K562 (cell line): ENCODE results near the gene TAF4. TPM values are rescaled to one million over a fixed set of nuclear protein-coding genes. Genes with fewer than 3 reads are reported as not detected.
A peak's percentile ranks its signal among the peaks of the same experiment; 100 is the strongest.

ENCODE experiments used
- ATAC-seq: fragments of 200-7000 bp; cut with Tn5 transposase; 3 replicates; pipeline ENCODE4 v1.9.1; 2020; ENCODE audit warnings: moderate library complexity
- BruUV-seq: library from RNA; stranded (reverse); fragments of 400-500 nt; replicated peaks from 2 replicates; lab custom pipeline; 2021; lab: Mats Ljungman, UMichigan
- CTCF ChIA-PET: fragments of 300-600 bp; formaldehyde crosslinking; extraction: SDS; loops from one replicate; lab custom pipeline; 2021; ENCODE audit warnings: low intra/inter-chr PET ratio; lab: Yijun Ruan, JAX
- POLR2A ChIA-PET: fragments of 300-600, 350-650 bp; sonication (Branson Sonifier 250); formaldehyde crosslinking; extraction: SDS; loops from one replicate; lab custom pipeline; 2021; ENCODE audit warnings: antibody characterized with exemption, inconsistent platforms; lab: Yijun Ruan, JAX
- DNase-seq, 4 experiments: peaks; one replicate each; pipeline versions ENCODE4 v3.0.0 to v3.0.0-alpha.2; 2011 to 2018; ENCODE audit warnings: low spot score in 3 of 4, mixed read lengths in 3 of 4; ENCODE audit errors: extremely low read depth in 1 of 4
- FAIRE-seq: peaks from 2 replicates; lab custom pipeline; 2011; peaks lifted over from hg19 to GRCh38; lab: Jason Lieb, UNC
- H2AFZ ChIP-seq: 2 replicates; pipeline ENCODE4 v1.6.0; 2011; ENCODE audit warnings: low read depth, low read length, control low read depth, inconsistent platforms
- H3K27ac ChIP-seq: fragments of 200-600 bp; 3 replicates; pipeline ENCODE4 v1.8.0; 2011; ENCODE audit warnings: low read depth, mild to moderate bottlenecking, control low read depth, inconsistent platforms, low read length, moderate library complexity, mixed read lengths; ENCODE audit errors: extremely low read depth
- H3K27me3 ChIP-seq, 2 experiments: fragments of 300-600 bp in 1 of 2; 2 replicates in 1 of 2; 3 replicates in 1 of 2; pipeline versions ENCODE4 v1.6.0 to v1.8.0; 2011; ENCODE audit warnings: inconsistent platforms in 2 of 2, low read length in 2 of 2, mild to moderate bottlenecking in 1 of 2, mixed read lengths in 1 of 2, moderate library complexity in 1 of 2; ENCODE audit not compliant: control insufficient read depth in 2 of 2, insufficient read depth in 2 of 2
- H3K36me3 ChIP-seq: fragments of 300-600 bp; 3 replicates; pipeline ENCODE4 v1.8.0; 2011; ENCODE audit warnings: mild to moderate bottlenecking, low read length, inconsistent platforms; ENCODE audit not compliant: control insufficient read depth, insufficient read depth
- H3K4me1 ChIP-seq, 2 experiments: fragments of 200-600 bp in 1 of 2; replicated peaks in 1 of 2; 2 replicates in 1 of 2; 3 replicates in 1 of 2; pipeline versions ENCODE4 v1.5.1 to v1.8.0; 2011; ENCODE audit warnings: inconsistent platforms in 2 of 2, low read length in 2 of 2, mild to moderate bottlenecking in 1 of 2, mixed read lengths in 1 of 2, moderate library complexity in 1 of 2; ENCODE audit not compliant: control insufficient read depth in 2 of 2, insufficient read depth in 2 of 2
- H3K4me2 ChIP-seq: 2 replicates; pipeline ENCODE4 v1.6.1; 2011; ENCODE audit warnings: low read length, control low read depth, inconsistent platforms, mixed read lengths; ENCODE audit not compliant: insufficient read depth
- H3K4me3 ChIP-seq: fragments of 200-600 bp; sonication (generic), shearing (Covaris generic); 2 replicates; pipeline ENCODE4 v1.5.1; 2016; ENCODE audit warnings: control low read depth, inconsistent platforms
- H3K79me2 ChIP-seq: fragments of 200-600 bp; 3 replicates; pipeline ENCODE4 v1.8.0; 2011; ENCODE audit warnings: low read length, inconsistent platforms; ENCODE audit not compliant: control insufficient read depth, insufficient read depth
- H3K9ac ChIP-seq, 2 experiments: 2 replicates each; pipeline versions ENCODE4 v1.6.0 to v1.6.1; 2011; ENCODE audit warnings: low read depth in 2 of 2, low read length in 2 of 2, control low read depth in 1 of 2, inconsistent platforms in 1 of 2, mild to moderate bottlenecking in 1 of 2, mixed read lengths in 1 of 2; ENCODE audit not compliant: insufficient read depth in 1 of 2
- H3K9me1 ChIP-seq: one replicate; pipeline ENCODE4 v1.6.0; 2011; ENCODE audit warnings: inconsistent platforms, mild to moderate bottlenecking, low read length, moderate library complexity; ENCODE audit not compliant: control insufficient read depth, insufficient read depth
- H3K9me3 ChIP-seq: replicated peaks from 2 replicates; pipeline ENCODE4 v1.5.1; 2011; ENCODE audit warnings: low read depth, low read length, inconsistent platforms; ENCODE audit not compliant: control insufficient read depth, insufficient read depth
- H4K20me1 ChIP-seq: replicated peaks from 2 replicates; pipeline ENCODE4 v1.6.1; 2011; ENCODE audit warnings: low read length, inconsistent platforms, mixed read lengths; ENCODE audit not compliant: control insufficient read depth, insufficient read depth
- ESRRA ChIP-seq: fragments of 450-650 bp; IDR thresholded peaks from 2 replicates; pipeline ENCODE4 v1.6.1; 2014; ENCODE audit warnings: low read depth, mild to moderate bottlenecking, moderate library complexity, borderline replicate concordance
- TBL1XR1 ChIP-seq, 2 experiments: IDR thresholded peaks; 2 replicates each; pipeline ENCODE4 v1.6.1; 2012; ENCODE audit warnings: improper control_type of control experiment in 2 of 2, low read length in 2 of 2, mild to moderate bottlenecking in 1 of 2
- THRAP3 ChIP-seq: fragments of 450-650 bp; IDR thresholded peaks from 2 replicates; pipeline ENCODE4 v1.6.1; 2016; ENCODE audit warnings: mild to moderate bottlenecking, inconsistent platforms, borderline replicate concordance
- ZFP36 ChIP-seq: fragments of 150-350 bp; IDR thresholded peaks from 2 replicates; pipeline ENCODE4 v1.6.1; 2018; ENCODE audit warnings: low read length, low read depth; ENCODE audit not compliant: partially characterized antibody
- ZSCAN29 ChIP-seq: fragments of 450-650 bp; IDR thresholded peaks from 2 replicates; pipeline ENCODE4 v1.6.1; 2017
- WGBS: fragments of 100-300 bp; shearing (Covaris generic); methylation state at CpG from one replicate; pipeline ENCODE4 v1.1.6; 2016; ENCODE audit warnings: low coverage, mixed read lengths; ENCODE audit not compliant: insufficient coverage; ENCODE audit errors: missing lambda C conversion rate; 5-methylcytosine and 5-hydroxymethylcytosine counted together
- in situ Hi-C: fragments of 300-500 bp; cut with MboI; formaldehyde crosslinking; loops from 4 replicates; pipeline ENCODE4 v1.15.0; 2018; ENCODE audit warnings: inconsistent platforms, mixed read lengths
- intact Hi-C: fragments of 100-400 bp; cut with micrococcal nuclease; formaldehyde crosslinking; loops from 2 replicates; pipeline ENCODE4 v1.14.2; 2022
- polyA plus RNA-seq, 8 experiments: library from polyadenylated mRNA; depleted of rRNA in 4 of 8; stranded (reverse) in 5 of 8; unstranded in 3 of 8; fragments of >200 nt; fragmentation: Nextera tagmentation in 2 of 8; fragmentation: Illumina TruSeq in 1 of 8; extraction: Ambion mirVana in 2 of 8; extraction: Trizol in 1 of 8; gene quantifications; 2 replicates each; pipeline versions ENCODE4 v1.2.1 to v1.2.3, GENCODE V29; 2011 to 2014; ENCODE audit warnings: inconsistent platforms in 1 of 8, missing spikeins in 1 of 8
- total RNA-seq, 7 experiments: library from RNA; depleted of rRNA in 6 of 7; stranded (reverse); fragments of >200 nt in 6 of 7; fragmentation: Illumina TruSeq in 2 of 7; extraction: Trizol in 2 of 7; gene quantifications; 2 replicates each; pipeline versions ENCODE4 v1.2.1 to v1.2.3, GENCODE V29; 2011 to 2021; ENCODE audit warnings: low replicate concordance in 1 of 7
- TF ChIP-seq, protein P1 (sequence below): sonication (generic); formaldehyde crosslinking; IDR thresholded peaks from 2 replicates; pipeline ENCODE4 v1.8.1; 2022; ENCODE audit warnings: missing genetic modification reagents
- TF ChIP-seq, protein P2 (sequence below): sonication (generic); formaldehyde crosslinking; IDR thresholded peaks from 2 replicates; pipeline ENCODE4 v1.5.0; 2020; ENCODE audit warnings: missing genetic modification reagents

TAF4 gene
- total and polyA plus RNA-seq, 9 of the 15 experiments (the other 6 are each of a cell fraction or from before 2014, with no cell fraction given): 0.44 to 28.3 (median 5.6) TPM

DNA sequence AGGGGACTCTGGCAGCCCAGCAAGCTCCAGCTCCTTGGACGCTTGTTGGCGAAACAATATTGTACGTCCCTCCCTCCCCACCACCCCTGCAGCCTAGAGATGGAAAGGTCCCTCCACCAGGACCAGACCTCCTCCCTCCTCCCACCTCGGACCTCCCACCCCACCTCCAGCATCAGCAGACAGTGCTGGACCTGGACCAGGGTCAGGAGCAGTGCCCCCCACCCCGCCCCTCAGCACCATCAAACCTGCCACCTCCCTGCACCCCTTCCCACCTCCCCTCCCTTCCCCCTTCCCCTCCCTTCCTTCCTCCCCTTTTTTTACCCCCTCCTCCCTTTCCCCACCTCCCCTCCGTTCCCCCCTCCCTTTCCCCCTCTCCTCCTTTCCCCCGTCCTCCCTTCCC is 98.4 kb downstream of the TAF4 start (continued):
- TF ChIP-seq, protein P1, sequence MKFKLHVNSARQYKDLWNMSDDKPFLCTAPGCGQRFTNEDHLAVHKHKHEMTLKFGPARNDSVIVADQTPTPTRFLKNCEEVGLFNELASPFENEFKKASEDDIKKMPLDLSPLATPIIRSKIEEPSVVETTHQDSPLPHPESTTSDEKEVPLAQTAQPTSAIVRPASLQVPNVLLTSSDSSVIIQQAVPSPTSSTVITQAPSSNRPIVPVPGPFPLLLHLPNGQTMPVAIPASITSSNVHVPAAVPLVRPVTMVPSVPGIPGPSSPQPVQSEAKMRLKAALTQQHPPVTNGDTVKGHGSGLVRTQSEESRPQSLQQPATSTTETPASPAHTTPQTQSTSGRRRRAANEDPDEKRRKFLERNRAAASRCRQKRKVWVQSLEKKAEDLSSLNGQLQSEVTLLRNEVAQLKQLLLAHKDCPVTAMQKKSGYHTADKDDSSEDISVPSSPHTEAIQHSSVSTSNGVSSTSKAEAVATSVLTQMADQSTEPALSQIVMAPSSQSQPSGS: no peak
- TF ChIP-seq TBL1XR1 (IDR thresholded peaks at IDR 0.05; ENCODE audit: low read length in 2 of 2): no peak
- TF ChIP-seq THRAP3: no peak
- TF ChIP-seq ESRRA: no peak

DNA sequence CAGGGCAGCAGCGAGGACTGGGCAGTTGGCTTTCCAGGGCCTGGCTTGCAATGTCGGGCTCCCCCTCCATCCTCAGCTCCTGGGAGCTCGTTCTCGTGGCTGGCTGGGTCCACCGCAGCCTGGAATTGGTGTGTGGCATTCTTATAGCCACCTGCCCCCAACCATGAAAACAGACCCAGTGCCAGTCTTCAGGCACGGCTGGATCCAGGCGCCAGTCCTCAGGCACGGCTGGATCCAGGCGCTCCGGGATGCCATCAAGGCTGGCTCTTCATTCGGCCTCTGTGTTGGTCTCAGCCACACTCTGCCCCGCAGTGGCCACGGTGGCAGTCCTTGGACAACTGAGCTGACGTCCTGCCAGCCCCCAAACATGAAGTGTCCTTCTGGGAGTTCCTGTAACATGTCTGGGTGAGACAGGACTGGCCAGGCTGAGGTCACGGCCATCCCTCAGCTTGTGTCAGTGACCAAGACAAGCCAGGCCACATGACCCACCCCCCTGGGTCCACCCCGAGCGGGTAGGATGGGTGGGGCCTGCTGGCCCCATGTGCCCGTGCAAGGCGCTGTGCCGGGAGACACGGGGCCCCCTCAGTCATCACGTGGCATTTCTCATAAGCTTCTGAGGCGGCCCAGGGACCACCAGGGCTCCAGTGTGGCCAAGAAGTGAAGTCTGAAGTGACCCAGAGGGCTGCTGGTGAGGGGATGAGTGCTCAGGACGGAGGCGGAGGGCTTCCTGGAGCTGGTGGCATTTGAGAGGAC is 99.0 kb downstream of the TAF4 start:
- TF ChIP-seq ZSCAN29 (no peak), ZFP36 (peak; percentile 41)
- TF ChIP-seq, protein P2, sequence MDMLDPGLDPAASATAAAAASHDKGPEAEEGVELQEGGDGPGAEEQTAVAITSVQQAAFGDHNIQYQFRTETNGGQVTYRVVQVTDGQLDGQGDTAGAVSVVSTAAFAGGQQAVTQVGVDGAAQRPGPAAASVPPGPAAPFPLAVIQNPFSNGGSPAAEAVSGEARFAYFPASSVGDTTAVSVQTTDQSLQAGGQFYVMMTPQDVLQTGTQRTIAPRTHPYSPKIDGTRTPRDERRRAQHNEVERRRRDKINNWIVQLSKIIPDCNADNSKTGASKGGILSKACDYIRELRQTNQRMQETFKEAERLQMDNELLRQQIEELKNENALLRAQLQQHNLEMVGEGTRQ (CRISPR knock-in tag): 0 out of 2 replicates have a peak, but pooled peaks have one; percentile 3
- WGBS: 46% methylated on average over 23 of the region's 25 CpGs
- intact Hi-C loops: no loop called here
- Histone ChIP-seq H2AFZ (no peak overlapping the region), H3K27ac (no peak overlapping the region), H3K4me3 (no peak overlapping the region), H3K9me3 (no peaks in the 10 kb centered on the region; the same call in none of the 2 replicates), H3K4me2 (no peak overlapping the region), H4K20me1 (no peaks in the 10 kb centered on the region), H3K9me1 (no peaks in the 10 kb centered on the region), H3K9ac (peak overlapping the region in 1 of 2 experiments; percentile 35; a peak in 1 of 4 replicates), H3K4me1 (peaks cover 0 to 20% of the 10 kb centered on the region in 2 experiments; a peak in 2 of 5 replicates), H3K36me3 (no peaks in the 10 kb centered on the region), H3K27me3 (no peaks in the 10 kb centered on the region; a peak in 1 of 5 replicates), H3K79me2 (no peaks in the 10 kb centered on the region)
- in situ Hi-C loops: no loop called here
- ATAC-seq (peak; percentile 46; the same call in 2 of the 3 replicates), DNase-seq (no peak), FAIRE-seq (no peak)
- BruUV-seq: no TSS peak
- CTCF ChIA-PET: no interaction called here
- POLR2A ChIA-PET: no interaction called here
